ENCODE measurements around the gene TMEM139.

- TF ChIP-seq EZH2 (IDR thresholded peaks at IDR 0.05): no peak
- no peak for TF ChIP-seq POLR2AphosphoS5 (IDR thresholded peaks at IDR 0.05; ENCODE audit: borderline replicate concordance, low read depth, low read length)
Measured at GRCh38 chr7:143308632-143309031, 23.9 kb downstream of the TMEM139 start.
